Tibial nerve (tissue), 3 donors: ENCODE data around the gene PROSER2.

Source experiments
- CTCF ChIP-seq, 5 experiments: fragments of 200-600 bp in 3 of 5; fragments of 450-650 bp in 2 of 5; sonication (generic) in 3 of 5; IDR thresholded peaks; one replicate each; pipeline ENCODE4 v1.5.1; 2016 to 2019; ENCODE audit warnings: antibody characterized with exemption in 5 of 5, mild to moderate bottlenecking in 3 of 5, moderate library complexity in 2 of 5
- POLR2A ChIP-seq, 2 donors: fragments of 450-650 bp; IDR thresholded peaks; one replicate each; pipeline ENCODE4 v1.6.1; 2017; ENCODE audit warnings: antibody characterized with exemption in 2 of 2, mild to moderate bottlenecking in 2 of 2, moderate library complexity in 2 of 2

DNA sequence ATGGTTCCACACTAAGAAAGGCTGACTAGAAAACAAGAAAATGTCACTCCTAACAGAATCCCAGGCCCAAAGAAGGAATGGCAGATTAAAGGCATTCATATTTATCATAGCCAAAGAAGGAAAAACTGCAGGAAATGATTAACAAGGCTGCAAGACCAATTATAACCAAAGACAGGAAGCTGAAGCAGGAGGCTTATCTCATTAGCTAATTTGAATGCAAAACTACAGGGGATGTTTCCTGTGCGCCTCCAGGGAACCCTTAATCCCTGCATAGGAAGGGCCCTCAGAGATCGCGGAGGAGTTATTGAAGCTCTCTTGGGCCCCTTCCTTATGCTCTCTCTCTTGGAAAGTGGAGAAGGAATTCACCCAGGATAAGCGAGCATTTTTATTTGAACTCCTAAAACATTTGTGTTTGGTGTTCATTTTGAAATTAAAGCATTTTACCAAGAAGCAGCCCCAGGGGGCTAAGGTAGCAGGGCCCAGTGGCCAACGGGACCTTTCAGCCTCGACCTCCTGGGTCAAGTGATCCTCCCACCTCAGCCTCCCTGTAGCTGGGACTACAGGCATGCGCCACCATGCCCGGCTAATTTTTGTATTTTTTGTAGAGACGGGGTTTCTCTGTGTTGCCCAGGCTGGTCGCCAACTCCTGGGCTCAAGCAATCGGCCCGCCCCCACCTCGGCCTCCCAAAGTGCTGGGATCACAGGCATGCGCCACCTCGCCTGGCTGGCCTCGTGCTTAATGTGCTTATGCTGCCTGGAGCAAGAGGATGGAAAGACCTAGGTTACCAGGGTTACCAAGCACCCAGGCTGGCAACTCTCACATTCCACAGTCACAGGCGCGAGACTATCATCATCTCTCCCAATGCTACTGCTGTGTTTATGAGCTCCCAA is 24.1 kb upstream of the PROSER2 start:
- TF ChIP-seq CTCF (IDR thresholded peaks at IDR 0.05) (no peak), POLR2A (IDR thresholded peaks at IDR 0.05) (no peak)
